ENCODE measurements around the gene MYO18A. TPM values are rescaled to one million over a fixed set of nuclear protein-coding genes. Genes with fewer than 3 reads are reported as not detected.
A peak's percentile ranks its signal among the peaks of the same experiment; 100 is the strongest.

MYO18A gene
- total RNA-seq, 4 donors from 2014 or later: 46.7 to 82.7 (median 64.6) TPM

DNA sequence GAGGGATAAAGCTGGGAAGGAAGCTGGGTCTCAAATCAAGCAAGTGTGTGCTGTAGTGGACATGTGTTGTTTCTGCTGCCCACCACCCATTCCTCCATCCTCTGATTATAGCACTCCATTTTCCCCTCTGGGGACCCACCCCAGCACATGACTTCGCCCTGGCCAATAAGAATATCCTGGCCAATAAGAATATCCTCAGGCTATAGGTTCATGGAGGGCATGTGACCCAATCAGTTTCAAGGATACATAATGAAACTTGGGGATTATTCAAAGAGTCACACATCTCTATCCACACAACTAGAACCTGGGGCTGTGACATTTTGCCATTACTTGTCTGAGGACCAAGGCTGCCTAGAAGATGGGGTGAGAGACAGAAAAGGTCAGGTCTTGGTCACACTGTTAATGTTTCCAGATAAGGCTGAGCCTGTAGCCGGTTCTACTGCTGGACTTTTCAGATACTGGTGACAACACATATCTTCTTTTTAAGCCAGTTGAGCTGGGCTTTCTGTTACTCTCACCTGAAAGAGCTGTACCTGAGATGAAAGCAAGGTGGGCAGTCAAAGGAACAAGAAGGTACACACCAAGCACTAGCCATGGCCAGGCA lies 33.7 kb downstream of the MYO18A start:
- Histone ChIP-seq H3K9me3 (no peaks in the 10 kb centered on the region), H3K4me3 (no peak overlapping the region), H3K36me3 (no peaks in the 10 kb centered on the region), H3K4me1 (peaks cover 40 to 57% (median 46%) of the 10 kb centered on the region in 4 donors), H3K27ac (replicated peaks in 1 of 4) (peak overlapping the region in 1 of 4 donors; percentile 65), H3K27me3 (no peaks in the 10 kb centered on the region)
- 68% methylated on average over 2 of the region's 2 CpGs for WGBS
- intact Hi-C loops (cut with DNase I): no loop called here
- TF ChIP-seq POLR2AphosphoS5 (IDR thresholded peaks at IDR 0.05) (no peak), EP300 (IDR thresholded peaks at IDR 0.05) (no peak), POLR2A (IDR thresholded peaks at IDR 0.05; ENCODE audit: low read depth) (no peak)
- TF ChIP-seq, protein P1, sequence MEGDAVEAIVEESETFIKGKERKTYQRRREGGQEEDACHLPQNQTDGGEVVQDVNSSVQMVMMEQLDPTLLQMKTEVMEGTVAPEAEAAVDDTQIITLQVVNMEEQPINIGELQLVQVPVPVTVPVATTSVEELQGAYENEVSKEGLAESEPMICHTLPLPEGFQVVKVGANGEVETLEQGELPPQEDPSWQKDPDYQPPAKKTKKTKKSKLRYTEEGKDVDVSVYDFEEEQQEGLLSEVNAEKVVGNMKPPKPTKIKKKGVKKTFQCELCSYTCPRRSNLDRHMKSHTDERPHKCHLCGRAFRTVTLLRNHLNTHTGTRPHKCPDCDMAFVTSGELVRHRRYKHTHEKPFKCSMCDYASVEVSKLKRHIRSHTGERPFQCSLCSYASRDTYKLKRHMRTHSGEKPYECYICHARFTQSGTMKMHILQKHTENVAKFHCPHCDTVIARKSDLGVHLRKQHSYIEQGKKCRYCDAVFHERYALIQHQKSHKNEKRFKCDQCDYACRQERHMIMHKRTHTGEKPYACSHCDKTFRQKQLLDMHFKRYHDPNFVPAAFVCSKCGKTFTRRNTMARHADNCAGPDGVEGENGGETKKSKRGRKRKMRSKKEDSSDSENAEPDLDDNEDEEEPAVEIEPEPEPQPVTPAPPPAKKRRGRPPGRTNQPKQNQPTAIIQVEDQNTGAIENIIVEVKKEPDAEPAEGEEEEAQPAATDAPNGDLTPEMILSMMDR (IDR thresholded peaks at IDR 0.05): no peak
- DNase-seq (ENCODE audit: extremely low spot score): no peak

DNA sequence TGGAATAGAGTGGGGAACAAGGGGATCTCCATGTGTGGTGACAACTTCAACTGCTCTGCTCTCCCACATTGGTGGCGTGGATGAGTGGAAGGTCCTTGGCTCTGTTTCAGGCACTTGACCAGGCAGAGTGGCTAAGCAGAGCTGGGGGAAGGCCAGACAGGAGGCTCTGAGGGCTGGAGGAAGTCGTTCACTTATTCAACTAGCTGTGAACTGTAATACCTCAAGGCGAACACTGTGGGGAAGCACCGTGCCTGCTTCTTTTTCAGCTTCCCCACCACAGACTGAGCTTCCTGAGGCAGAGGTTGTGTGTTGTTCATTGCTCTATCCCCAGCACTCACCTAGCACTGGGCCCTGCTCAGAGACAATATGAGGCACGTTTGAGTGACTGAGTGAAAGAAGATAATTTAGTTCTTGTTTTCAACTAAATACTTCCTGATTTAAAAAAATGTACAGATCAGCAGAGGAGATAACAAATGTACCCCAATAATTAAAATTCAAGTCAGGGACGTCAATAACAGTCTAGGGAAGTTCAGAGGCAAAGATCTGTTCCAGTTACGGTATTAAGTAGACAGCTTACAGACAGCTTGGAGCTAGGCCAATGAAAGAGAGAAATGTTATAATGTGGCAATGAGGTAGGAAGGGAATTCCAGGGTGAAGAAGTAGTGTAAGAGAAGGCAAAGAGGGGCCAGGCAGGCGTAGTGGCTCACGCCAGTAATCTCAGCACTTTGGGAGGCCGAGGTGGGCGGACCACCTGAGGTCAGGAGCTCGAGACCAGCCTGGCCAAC lies 34.7 kb downstream of the MYO18A start:
- Histone ChIP-seq H3K27me3 (no peaks in the 10 kb centered on the region), H3K27ac (replicated peaks in 1 of 4) (peak overlapping the region in 3 of 4 donors; percentile 1 to 65 (median 50)), H3K4me1 (peaks cover 50 to 60% (median 52%) of the 10 kb centered on the region in 4 donors), H3K36me3 (no peaks in the 10 kb centered on the region), H3K4me3 (no peak overlapping the region), H3K9me3 (no peaks in the 10 kb centered on the region)
- no peak for DNase-seq (ENCODE audit: extremely low spot score)
- no peak for TF ChIP-seq POLR2A (IDR thresholded peaks at IDR 0.05; ENCODE audit: low read depth)
- TF ChIP-seq EP300 (IDR thresholded peaks at IDR 0.05): no peak
- TF ChIP-seq, protein P1 (IDR thresholded peaks at IDR 0.05): peak; percentile 63 to 77 (median 69)
- TF ChIP-seq POLR2AphosphoS5 (IDR thresholded peaks at IDR 0.05): peak in 1 of 2 donors; percentile 54
- intact Hi-C loops (cut with DNase I): no loop called here
- 37% methylated on average over 12 of the region's 12 CpGs for WGBS

DNA sequence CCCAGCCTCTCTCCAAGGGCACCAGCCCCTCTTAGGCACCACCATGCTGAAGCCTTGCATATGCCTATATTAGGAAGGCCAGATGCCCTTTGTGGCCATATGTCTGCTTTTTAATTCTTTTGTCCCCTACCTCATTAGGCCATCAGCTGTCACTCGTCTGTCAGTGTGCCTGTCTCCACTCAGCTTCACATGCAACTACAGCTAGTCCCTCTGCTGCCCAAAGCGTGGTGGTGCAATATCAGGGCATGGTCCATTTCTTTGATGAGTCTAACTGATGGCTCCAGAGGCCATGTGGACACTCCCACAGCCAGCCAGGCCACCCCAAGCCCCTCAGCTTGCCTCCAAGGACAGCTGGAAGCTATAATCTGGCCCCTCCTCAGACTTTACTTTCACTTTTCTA lies 36.3 kb downstream of the MYO18A start:
- no peak overlapping the region for H3K4me3 ChIP-seq
- intact Hi-C loops (cut with DNase I): no loop called here
- no peaks in the 10 kb centered on the region for H3K36me3 ChIP-seq
- H3K4me1 ChIP-seq: peaks cover 51 to 60% (median 52%) of the 10 kb centered on the region in 4 donors
- WGBS: 63% methylated on average over 2 of the region's 2 CpGs
- TF ChIP-seq, protein P1 (IDR thresholded peaks at IDR 0.05): peak in 1 of 3 experiments; percentile 27
- no peak for TF ChIP-seq POLR2A (IDR thresholded peaks at IDR 0.05; ENCODE audit: low read depth)
- H3K27me3 ChIP-seq: no peaks in the 10 kb centered on the region
- no peak overlapping the region for H3K27ac ChIP-seq (replicated peaks in 1 of 4)
- H3K9me3 ChIP-seq: no peaks in the 10 kb centered on the region
- DNase-seq (ENCODE audit: extremely low spot score): no peak

DNA sequence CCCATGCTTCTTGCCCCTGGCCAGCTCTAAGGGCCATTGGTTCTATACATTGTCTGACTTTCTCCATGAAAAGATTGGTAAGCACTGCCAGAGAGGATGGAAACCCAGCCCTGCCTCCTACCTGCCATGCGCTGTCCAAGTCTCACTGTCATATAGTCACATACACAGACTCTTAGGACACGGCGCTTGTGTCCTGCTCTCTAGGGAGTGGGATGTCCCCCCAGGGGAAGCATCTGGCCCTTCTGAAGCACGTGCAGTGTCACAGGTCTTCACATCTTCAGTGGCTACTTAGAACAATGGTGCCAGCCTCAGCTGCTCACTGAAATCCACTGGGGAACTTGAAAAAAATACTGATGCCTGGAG lies 38.7 kb downstream of the MYO18A start:
- Histone ChIP-seq H3K4me1 (peaks cover 55 to 64% (median 60%) of the 10 kb centered on the region in 4 donors), H3K27ac (replicated peaks in 1 of 4) (peak overlapping the region; percentile 79 to 86 (median 80)), H3K27me3 (no peaks in the 10 kb centered on the region), H3K9me3 (no peaks in the 10 kb centered on the region), H3K4me3 (peak overlapping the region in 3 of 4 donors; percentile 46 to 56 (median 47)), H3K36me3 (peaks cover 0 to 7% (median 0%) of the 10 kb centered on the region in 4 donors)
- DNase-seq (ENCODE audit: extremely low spot score): no peak
- WGBS: 60% methylated on average over 1 of the region's 4 CpGs
- TF ChIP-seq, protein P1 (IDR thresholded peaks at IDR 0.05): no peak
- TF ChIP-seq EP300 (IDR thresholded peaks at IDR 0.05): no peak
- TF ChIP-seq POLR2A (IDR thresholded peaks at IDR 0.05; ENCODE audit: low read depth): no peak
- TF ChIP-seq POLR2AphosphoS5 (IDR thresholded peaks at IDR 0.05): no peak
- intact Hi-C loops (cut with DNase I): no loop called here

Data from esophagus muscularis mucosa (tissue), 4 donors.